ENCODE results near the gene GPATCH8. TPM values are rescaled to one million over a fixed set of nuclear protein-coding genes. Genes with fewer than 3 reads are reported as not detected.

GPATCH8 gene
- total RNA-seq, 4 donors from 2014 or later: 39.6 to 91.6 (median 48.3) TPM

- Histone ChIP-seq H3K36me3 (peaks cover 0 to 28% (median 0%) of the 10 kb centered on the region in 3 donors), H3K4me3 (no peak overlapping the region), H3K9me3 (no peaks in the 10 kb centered on the region), H3K27me3 (no peaks in the 10 kb centered on the region), H3K4me1 (peaks cover 0 to 13% (median 0%) of the 10 kb centered on the region in 4 donors), H3K27ac (no peak overlapping the region)
- TF ChIP-seq POLR2A (IDR thresholded peaks at IDR 0.05): no peak
- TF ChIP-seq CTCF (IDR thresholded peaks at IDR 0.05): no peak
- DNase-seq: no peak
Measured at GRCh38 chr17:44464037-44464436, 39.2 kb downstream of the GPATCH8 start.

DNA sequence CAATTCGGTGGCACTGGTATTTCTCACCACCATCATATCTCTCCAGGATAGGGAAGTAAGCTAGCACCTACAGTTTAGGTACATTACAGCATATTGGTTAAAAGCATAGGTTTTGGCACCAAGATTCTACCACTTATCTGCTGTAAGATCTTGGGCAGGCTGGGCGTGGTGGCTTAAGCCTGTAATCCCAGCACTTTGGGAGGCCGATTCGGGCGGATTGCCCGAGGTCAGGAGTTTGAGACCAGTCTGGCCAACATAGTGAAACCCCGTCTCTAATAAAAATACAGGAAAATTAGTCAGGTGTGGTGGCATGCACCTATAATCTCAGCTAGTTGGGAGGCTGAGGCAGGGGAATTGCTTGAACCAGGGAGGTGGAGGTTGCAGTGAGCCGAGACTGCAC lies 51.4 kb downstream of the GPATCH8 start:
- H3K27ac ChIP-seq: no peak overlapping the region
- H3K4me1 ChIP-seq: no peaks in the 10 kb centered on the region
- no peaks in the 10 kb centered on the region for H3K9me3 ChIP-seq
- TF ChIP-seq CTCF (IDR thresholded peaks at IDR 0.05): no peak
- TF ChIP-seq POLR2A (IDR thresholded peaks at IDR 0.05): no peak
- DNase-seq: no peak
- H3K27me3 ChIP-seq: no peaks in the 10 kb centered on the region
- peaks cover 0 to 14% (median 0%) of the 10 kb centered on the region in 3 donors for H3K36me3 ChIP-seq
- no peak overlapping the region for H3K4me3 ChIP-seq

DNA sequence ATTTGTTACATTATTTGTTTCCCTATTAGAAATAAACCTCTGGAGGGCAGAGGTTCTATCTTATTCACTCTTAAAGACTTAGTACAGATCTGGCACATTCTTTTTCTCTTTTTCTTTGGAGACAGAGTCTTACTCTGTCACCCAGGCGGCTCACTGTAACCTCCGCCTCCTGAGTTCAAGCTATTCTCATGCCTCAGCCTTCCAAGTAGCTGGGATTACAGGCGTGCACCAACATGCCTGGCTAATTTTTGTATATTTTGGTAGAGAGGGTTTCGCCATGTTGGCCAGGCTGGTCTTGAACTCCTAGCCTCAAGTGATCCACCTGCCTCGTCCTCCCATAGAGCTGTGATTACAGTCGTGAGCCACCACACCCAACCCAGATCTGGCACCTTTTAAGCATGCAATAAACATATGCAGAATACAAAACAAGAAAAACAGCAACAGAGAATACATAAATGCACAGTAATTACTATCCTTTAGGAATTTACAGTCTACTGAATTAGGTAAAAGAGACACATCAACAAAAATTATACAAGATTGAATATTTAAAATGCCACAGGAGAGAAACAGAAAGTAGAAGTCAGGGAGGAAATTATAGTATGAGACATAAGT lies 52.1 kb downstream of the GPATCH8 start:
- H3K4me3 ChIP-seq: no peak overlapping the region
- no peaks in the 10 kb centered on the region for H3K9me3 ChIP-seq
- no peak overlapping the region for H3K27ac ChIP-seq
- H3K27me3 ChIP-seq: no peaks in the 10 kb centered on the region
- H3K36me3 ChIP-seq: peaks cover 0 to 14% (median 0%) of the 10 kb centered on the region in 3 donors
- DNase-seq: no peak
- H3K4me1 ChIP-seq: no peaks in the 10 kb centered on the region
- TF ChIP-seq POLR2A (IDR thresholded peaks at IDR 0.05) (no peak), CTCF (IDR thresholded peaks at IDR 0.05) (no peak)

GRCh38 chr17:44448412-44448811 lies 54.8 kb downstream of the GPATCH8 start:
- Histone ChIP-seq H3K27ac (no peak overlapping the region), H3K27me3 (no peaks in the 10 kb centered on the region), H3K36me3 (no peaks in the 10 kb centered on the region), H3K4me3 (no peak overlapping the region), H3K9me3 (no peaks in the 10 kb centered on the region), H3K4me1 (no peaks in the 10 kb centered on the region)
- no peak for DNase-seq
- TF ChIP-seq CTCF (IDR thresholded peaks at IDR 0.05) (no peak), POLR2A (IDR thresholded peaks at IDR 0.05) (no peak)

GRCh38 chr17:44444735-44445105 lies 58.5 kb downstream of the GPATCH8 start:
- no peak overlapping the region for H3K4me3 ChIP-seq
- TF ChIP-seq POLR2A (IDR thresholded peaks at IDR 0.05): no peak
- TF ChIP-seq CTCF (IDR thresholded peaks at IDR 0.05): no peak
- no peaks in the 10 kb centered on the region for H3K9me3 ChIP-seq
- H3K36me3 ChIP-seq: no peaks in the 10 kb centered on the region
- H3K27me3 ChIP-seq: no peaks in the 10 kb centered on the region
- H3K4me1 ChIP-seq: peaks cover 0 to under 1% (median 0%) of the 10 kb centered on the region in 4 donors
- no peak overlapping the region for H3K27ac ChIP-seq
- no peak for DNase-seq

DNA sequence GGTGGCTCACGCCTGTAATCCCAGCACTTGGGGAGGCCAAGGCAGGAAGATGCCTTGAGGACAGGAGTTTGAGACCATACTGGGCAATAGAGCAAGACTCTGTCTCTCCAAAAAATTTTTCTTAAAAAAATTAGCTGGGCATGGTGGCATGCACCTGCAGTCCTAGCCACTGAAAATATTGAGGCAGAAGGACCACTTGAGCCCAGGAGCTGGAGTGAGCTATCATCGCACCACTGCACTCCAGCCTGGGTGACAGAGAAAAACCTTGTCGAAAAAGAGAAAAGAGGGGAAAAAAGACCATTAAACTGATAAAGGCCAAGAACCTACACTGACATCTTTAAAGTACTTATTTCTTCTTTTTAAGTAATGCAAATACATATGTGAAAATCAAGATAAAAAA lies 60.4 kb downstream of the GPATCH8 start:
- Histone ChIP-seq H3K27ac (no peak overlapping the region), H3K9me3 (no peaks in the 10 kb centered on the region), H3K27me3 (no peaks in the 10 kb centered on the region), H3K4me3 (no peak overlapping the region), H3K4me1 (peaks cover 0 to 6% (median 0%) of the 10 kb centered on the region in 4 donors), H3K36me3 (no peaks in the 10 kb centered on the region)
- TF ChIP-seq CTCF (IDR thresholded peaks at IDR 0.05) (no peak), POLR2A (IDR thresholded peaks at IDR 0.05) (no peak)
- no peak for DNase-seq

Measured in Peyer's patch (tissue), 4 donors.